SK-N-SH (cell line): ENCODE data around the gene REEP1. TPM values are rescaled to one million over a fixed set of nuclear protein-coding genes. Genes with fewer than 3 reads are reported as not detected.
A peak's percentile ranks its signal among the peaks of the same experiment; 100 is the strongest.

Experiments
- CTCF ChIA-PET: fragments of 300-600, 350-600 bp; formaldehyde crosslinking; extraction: SDS; loops from one replicate; lab custom pipeline; 2021; lab: Yijun Ruan, JAX
- POLR2A ChIA-PET: fragments of 350-600 bp; sonication (Branson Sonifier 250); formaldehyde crosslinking; extraction: SDS; loops from one replicate; lab custom pipeline; 2020; ENCODE audit warnings: antibody characterized with exemption, inconsistent platforms; lab: Yijun Ruan, JAX
- DNase-seq: peaks from one replicate; pipeline ENCODE4 v3.0.0; 2012
- H2AFZ ChIP-seq: fragments of 200-600 bp; sonication (generic); 2 replicates; pipeline ENCODE4 v1.8.1; 2016; ENCODE audit warnings: antibody characterized with exemption, mild to moderate bottlenecking, low read depth
- H3F3A ChIP-seq: fragments of 200-600 bp; sonication (generic); replicated peaks from 2 replicates; pipeline ENCODE3; 2016; ENCODE audit warnings: antibody characterized with exemption, mild to moderate bottlenecking; ENCODE audit not compliant: insufficient read depth
- H3K27ac ChIP-seq, 2 experiments: fragments of 200-500 bp in 1 of 2; fragments of 200-600 bp in 1 of 2; sonication (Bioruptor generic) in 1 of 2; sonication (generic), shearing (Covaris generic) in 1 of 2; 2 replicates each; pipeline versions ENCODE4 v1.5.1 to v1.6.1; 2014 to 2016; ENCODE audit warnings: low read depth in 2 of 2, inconsistent platforms in 1 of 2, low read length in 1 of 2, mild to moderate bottlenecking in 1 of 2, mixed read lengths in 1 of 2
- H3K27me3 ChIP-seq: fragments of 200-600 bp; sonication (generic), shearing (Covaris generic); 2 replicates; pipeline ENCODE4 v1.6.1; 2016; ENCODE audit warnings: mixed run types; ENCODE audit not compliant: insufficient read depth
- H3K36me3 ChIP-seq, 2 experiments: fragments of 200-500 bp in 1 of 2; fragments of 200-600 bp in 1 of 2; sonication (Bioruptor generic) in 1 of 2; sonication (generic) in 1 of 2; replicated peaks in 1 of 2; 2 replicates each; pipeline versions ENCODE3 to v1.5.1; 2014 to 2016; ENCODE audit warnings: low read length in 1 of 2, mild to moderate bottlenecking in 1 of 2; ENCODE audit not compliant: insufficient read depth in 2 of 2, control insufficient read depth in 1 of 2
- H3K4me1 ChIP-seq, 2 experiments: fragments of 200-500 bp in 1 of 2; fragments of 200-600 bp in 1 of 2; sonication (Bioruptor generic) in 1 of 2; sonication (generic), shearing (Covaris generic) in 1 of 2; 2 replicates each; pipeline versions ENCODE4 v1.5.1 to v1.6.1; 2014 to 2016; ENCODE audit warnings: low read depth in 1 of 2, low read length in 1 of 2, mixed run types in 1 of 2; ENCODE audit not compliant: insufficient read depth in 2 of 2, control insufficient read depth in 1 of 2
- H3K4me2 ChIP-seq: fragments of 200-600 bp; sonication (generic), shearing (Covaris generic); 2 replicates; pipeline ENCODE4 v1.6.1; 2017; ENCODE audit warnings: mixed run types
- H3K4me3 ChIP-seq, 2 experiments: fragments of 200-500 bp in 1 of 2; fragments of 200-600 bp in 1 of 2; sonication (Bioruptor generic) in 1 of 2; sonication (generic), shearing (Covaris generic) in 1 of 2; 2 replicates each; pipeline versions ENCODE4 v1.5.1 to v1.8.1; 2014 to 2016; ENCODE audit warnings: low read depth in 2 of 2, inconsistent platforms in 1 of 2, low read length in 1 of 2, mild to moderate bottlenecking in 1 of 2, mixed read lengths in 1 of 2, moderate library complexity in 1 of 2
- H3K79me2 ChIP-seq: fragments of 200-600 bp; sonication (generic); 2 replicates; pipeline ENCODE4 v1.8.1; 2017; ENCODE audit warnings: mild to moderate bottlenecking; ENCODE audit not compliant: insufficient read depth
- H3K9ac ChIP-seq: fragments of 200-600 bp; sonication (generic); 2 replicates; pipeline ENCODE4 v1.6.1; 2017; ENCODE audit warnings: mixed run types
- H3K9me2 ChIP-seq: fragments of 200-600 bp; sonication (generic); 2 replicates; pipeline ENCODE4 v1.6.1; 2017; ENCODE audit warnings: mixed run types
- H3K9me3 ChIP-seq: fragments of 200-600 bp; sonication (generic); 2 replicates; pipeline ENCODE4 v1.6.1; 2017; ENCODE audit warnings: mixed run types, mild to moderate bottlenecking, moderate library complexity
- H4K20me1 ChIP-seq: fragments of 200-600 bp; sonication (generic); 2 replicates; pipeline ENCODE4 v1.6.1; 2017; ENCODE audit warnings: mild to moderate bottlenecking, mixed run types; ENCODE audit not compliant: insufficient read depth
- FOXJ3 ChIP-seq: sonication (generic); formaldehyde crosslinking; IDR thresholded peaks from 2 replicates; pipeline ENCODE4 v1.5.1; 2020; ENCODE audit warnings: mild to moderate bottlenecking, missing genetic modification reagents
- MXI1 ChIP-seq: IDR thresholded peaks from 2 replicates; pipeline ENCODE4 v1.6.1; 2012; ENCODE audit warnings: mild to moderate bottlenecking, low read depth, low read length, improper control_type of control experiment
- PBX3 ChIP-seq: IDR thresholded peaks from 2 replicates; pipeline ENCODE4; 2012
- POLR2AphosphoS5 ChIP-seq: IDR thresholded peaks from 2 replicates; pipeline ENCODE4 v1.6.1; 2012; ENCODE audit warnings: low read depth, low read length
- USF2 ChIP-seq: fragments of 150-350 bp; IDR thresholded peaks from 2 replicates; pipeline ENCODE4 v1.6.1; 2017; ENCODE audit warnings: antibody characterized with exemption, low read length, low read depth, borderline replicate concordance
- ZBTB33 ChIP-seq: IDR thresholded peaks from 2 replicates; pipeline ENCODE4 v1.4.0; 2012; ENCODE audit warnings: low read depth, borderline replicate concordance
- WGBS: methylation state at CpG from one replicate; pipeline ENCODE4 v1.1.6; 2017; ENCODE audit warnings: low lambda C conversion rate; 5-methylcytosine and 5-hydroxymethylcytosine counted together
- polyA plus RNA-seq, 3 experiments: library from polyadenylated mRNA; depleted of rRNA; stranded (reverse); fragments of >200 nt; gene quantifications; 2 replicates each; pipeline ENCODE4 v1.2.3, GENCODE V29; 2012

REEP1 gene
- polyA plus RNA-seq, 1 of the 3 experiments (the other 2 are of a cell fraction): 0.13 TPM

- no peak for DNase-seq
- no peaks in the 10 kb centered on the region for H3K79me2 ChIP-seq
- ChIA-PET CTCF (interaction anchor here (1.2 to 1.8 kb wide), 2 partner anchors 15 to 118 kb away, joined by 3 to 8 read pairs; no protein-coding TSS in a partner anchor), POLR2A (no interaction called here)
- no peaks in the 10 kb centered on the region for H3F3A ChIP-seq
- 76% methylated on average over 10 of the region's 10 CpGs for WGBS
- no peaks in the 10 kb centered on the region for H3K36me3 ChIP-seq
- no peak overlapping the region for H3K4me3 ChIP-seq
- peaks cover 32% of the 10 kb centered on the region for H3K27me3 ChIP-seq
- no peak overlapping the region for H3K9ac ChIP-seq
- no peaks in the 10 kb centered on the region for H4K20me1 ChIP-seq
- H3K4me1 ChIP-seq: peaks cover 0 to 13% of the 10 kb centered on the region in 2 experiments; a peak in 1 of 4 replicates
- no peak overlapping the region for H3K27ac ChIP-seq
- H3K9me2 ChIP-seq: no peaks in the 10 kb centered on the region
- H3K4me2 ChIP-seq: no peak overlapping the region
- TF ChIP-seq POLR2AphosphoS5: no peak
- TF ChIP-seq ZBTB33: no peak
- no peak for TF ChIP-seq FOXJ3 (CRISPR knock-in tag)
- no peak for TF ChIP-seq USF2
- H2AFZ ChIP-seq: no peak overlapping the region
- H3K9me3 ChIP-seq: no peaks in the 10 kb centered on the region; the same call in 1 of the 2 replicates
Observed at GRCh38 chr2:86338778-86339295, 1.4 kb upstream of the REEP1 start.

GRCh38 chr2:86336675-86337243, 667 bp downstream of the REEP1 start:
- Histone ChIP-seq H3K27me3 (peaks cover 32% of the 10 kb centered on the region), H3K4me2 (peak overlapping the region; percentile 37; the same call in 1 of the 2 replicates), H3K9ac (no peak overlapping the region)

More at GRCh38 chr2:86336675-86337243, 667 bp downstream of the REEP1 start:
- Histone ChIP-seq H3K9me2 (no peaks in the 10 kb centered on the region), H3F3A (no peaks in the 10 kb centered on the region), H3K36me3 (no peaks in the 10 kb centered on the region), H3K27ac (no peak overlapping the region), H3K4me1 (peaks cover 0 to 13% of the 10 kb centered on the region in 2 experiments; a peak in 1 of 4 replicates), H3K9me3 (no peaks in the 10 kb centered on the region), H3K4me3 (peak overlapping the region; percentile 19 to 46; a peak in 3 of 4 replicates), H3K79me2 (no peaks in the 10 kb centered on the region), H4K20me1 (no peaks in the 10 kb centered on the region), H2AFZ (no peak overlapping the region)
- TF ChIP-seq PBX3 (no peak), MXI1 (peak; percentile 16; the same call in 1 of the 2 replicates)
- CTCF ChIA-PET: interaction anchor here (0.6 to 2.7 kb wide), 3 partner anchors 40 to 594 kb away, joined by 3 to 13 read pairs (median 3); no protein-coding TSS in a partner anchor
- WGBS: 13% methylated on average over 24 of the region's 45 CpGs
- DNase-seq: no peak
- POLR2A ChIA-PET: no interaction called here
